MCF 10A (cell line): ENCODE data around the gene TMEM97. TPM values are rescaled to one million over a fixed set of nuclear protein-coding genes. Genes with fewer than 3 reads are reported as not detected.

Source experiments
- Bru-seq: library from RNA; stranded (reverse); fragments of 400-500 nt; gene quantifications from one replicate; lab custom pipeline; 2021; lab: Mats Ljungman, UMichigan
- BruChase-seq, 2 experiments: library from RNA; stranded (reverse); fragments of 400-500 nt; gene quantifications; one replicate each; lab custom pipeline; 2021; lab: Mats Ljungman, UMichigan
- BruUV-seq: library from RNA; stranded (reverse); fragments of 400-500 nt; replicated peaks from 2 replicates; lab custom pipeline; 2021; lab: Mats Ljungman, UMichigan
- CTCF ChIA-PET: fragments of 300-600 bp; sonication (Branson Sonifier 250); formaldehyde crosslinking; extraction: SDS; loops from one replicate; lab custom pipeline; 2021; ENCODE audit warnings: antibody characterized with exemption, inconsistent platforms; lab: Yijun Ruan, JAX
- POLR2A ChIA-PET: fragments of 300-600, 350-650 bp; sonication (Branson Sonifier 250); formaldehyde crosslinking; extraction: SDS; loops from one replicate; lab custom pipeline; 2020; ENCODE audit warnings: antibody characterized with exemption, inconsistent platforms; lab: Yijun Ruan, JAX
- DNase-seq: peaks from one replicate; pipeline ENCODE4 v3.0.0-alpha.2; 2018; ENCODE audit not compliant: unreplicated experiment
- H3K27ac Mint-ChIP-seq: one replicate; pipeline ENCODE4 v1.8.0; 2022; ENCODE audit warnings: mild to moderate bottlenecking, low read depth, mixed read lengths; ENCODE audit not compliant: unreplicated experiment
- H3K27me3 Mint-ChIP-seq: one replicate; pipeline ENCODE4 v1.8.0; 2022; ENCODE audit warnings: mixed read lengths; ENCODE audit not compliant: insufficient read depth, unreplicated experiment
- H3K36me3 Mint-ChIP-seq: one replicate; pipeline ENCODE4 v1.8.0; 2022; ENCODE audit warnings: mild to moderate bottlenecking, moderate library complexity, mixed read lengths; ENCODE audit not compliant: insufficient read depth, unreplicated experiment
- H3K4me1 Mint-ChIP-seq: one replicate; pipeline ENCODE4 v1.8.0; 2022; ENCODE audit warnings: mixed read lengths; ENCODE audit not compliant: insufficient read depth, unreplicated experiment
- H3K4me3 Mint-ChIP-seq: one replicate; pipeline ENCODE4 v1.8.0; 2022; ENCODE audit warnings: mild to moderate bottlenecking, moderate library complexity, mixed read lengths; ENCODE audit not compliant: unreplicated experiment
- H3K9me3 Mint-ChIP-seq: one replicate; pipeline ENCODE4 v1.8.0; 2022; ENCODE audit warnings: mixed read lengths; ENCODE audit not compliant: unreplicated experiment
- CTCF ChIP-seq: fragments of 200-600 bp; IDR thresholded peaks from one replicate; pipeline ENCODE4 v1.8.0; 2022; ENCODE audit warnings: antibody characterized with exemption, mild to moderate bottlenecking; ENCODE audit not compliant: unreplicated experiment
- intact Hi-C: fragments of 100-400 bp; cut with micrococcal nuclease; formaldehyde crosslinking; loops from 2 replicates; pipeline ENCODE4 v1.14.1; 2022
- long read RNA-seq: library from polyadenylated mRNA; stranded (forward); transcript quantifications from one replicate; pipeline ENCODE4 v2.0.0, GENCODE V29; 2022
- total RNA-seq: library from RNA; stranded (reverse); gene quantifications from 2 replicates; pipeline ENCODE4 v1.2.3, GENCODE V29; 2022

TMEM97 gene
- total RNA-seq (8.6 and 12.1 TPM in 2 replicates), Bru-seq, nascent RNA (percentile 53 among the genes with signal in this experiment), BruChase-seq, experiment 1, labeled RNA remaining after a 6-hour chase (percentile 74 among the genes with signal in this experiment), BruChase-seq, experiment 2, labeled RNA remaining after a 2-hour chase (percentile 64 among the genes with signal in this experiment)
- long read RNA-seq, partial matches to known transcripts: 1 of 6 reads
- long read RNA-seq, other reads (novel, unspliced or antisense): 1 of 6 reads

- peak within 1 kb of the TSS; percentile 99 for H3K4me3 Mint-ChIP-seq
- peak within 1 kb of the TSS; percentile 82 for H3K27ac Mint-ChIP-seq
- no peaks in the 10 kb centered on the region for H3K36me3 Mint-ChIP-seq
- CTCF ChIA-PET: interaction anchor here (0.7 to 6.1 kb wide), 10 partner anchors 9 to 278 kb away, joined by 3 to 85 read pairs (median 3); no protein-coding TSS in a partner anchor
- peaks cover 38% of the 10 kb centered on the region for H3K4me1 Mint-ChIP-seq
- BruUV-seq: no TSS peak
- intact Hi-C loops: loop anchor here (5.0 kb wide), 1 partner anchor 67 kb away; no protein-coding TSS in a partner anchor
- POLR2A ChIA-PET: interaction anchor here (0.9 to 4.7 kb wide), 17 partner anchors 10 to 426 kb away, joined by 3 to 50 read pairs (median 4); partner anchors contain the start of genes IFT20, LYRM9, POLDIP2 and TNFAIP1
- H3K27me3 Mint-ChIP-seq: no peaks in the 10 kb centered on the region
- H3K9me3 Mint-ChIP-seq: no peaks in the 10 kb centered on the region
- peak; percentile 6 for TF ChIP-seq CTCF
- DNase-seq: peak; percentile 98
Measured at GRCh38 chr17:28318759-28319597, at the start of gene TMEM97. TSS of gene TMEM97 (plus strand) at chr17:28319200. CDS start at chr17:28319240, 40 bp downstream.

- Mint-ChIP-seq H3K36me3 (no peaks in the 10 kb centered on the region), H3K27me3 (peaks cover 60% of the 10 kb centered on the region), H3K4me1 (peaks cover 5% of the 10 kb centered on the region), H3K27ac (no peak overlapping the region), H3K9me3 (no peaks in the 10 kb centered on the region), H3K4me3 (no peak overlapping the region)
- no peak for DNase-seq
- intact Hi-C loops: no loop called here
- no TSS peak for BruUV-seq
- TF ChIP-seq CTCF: no peak
- POLR2A ChIA-PET: interaction anchor here (1.7 kb wide), 1 partner anchor 11 kb away, joined by 4 read pairs; no protein-coding TSS in a partner anchor
- CTCF ChIA-PET: interaction anchor here (0.8 to 1.0 kb wide), 3 partner anchors 9 to 32 kb away, joined by 3 to 4 read pairs (median 3); no protein-coding TSS in a partner anchor
Measured at GRCh38 chr17:28270055-28270454, 48.9 kb upstream of the TMEM97 start.

GRCh38 chr17:28270926-28271325, 48.1 kb upstream of the TMEM97 start:
- H3K4me1 Mint-ChIP-seq: peaks cover 6% of the 10 kb centered on the region
- no peaks in the 10 kb centered on the region for H3K36me3 Mint-ChIP-seq
- H3K9me3 Mint-ChIP-seq: no peaks in the 10 kb centered on the region
- ChIA-PET POLR2A (interaction anchor here (1.7 kb wide), 1 partner anchor 10 kb away, joined by 4 read pairs; no protein-coding TSS in a partner anchor), CTCF (interaction anchor here (0.8 to 1.1 kb wide), 4 partner anchors 8 to 64 kb away, joined by 3 to 4 read pairs (median 4); no protein-coding TSS in a partner anchor)
- no peak for DNase-seq
- intact Hi-C loops: no loop called here
- no peak overlapping the region for H3K27ac Mint-ChIP-seq
- no peak for TF ChIP-seq CTCF
- peaks cover 69% of the 10 kb centered on the region for H3K27me3 Mint-ChIP-seq
- no peak overlapping the region for H3K4me3 Mint-ChIP-seq
- no TSS peak for BruUV-seq
